RWPE1 (cell line): ENCODE results near the gene LYPD4.

Experiments
- CTCF ChIA-PET: fragments of 350-600 bp; sonication (Branson Sonifier 250); formaldehyde crosslinking; extraction: SDS; loops from one replicate; lab custom pipeline; 2021; lab: Yijun Ruan, JAX
- POLR2A ChIA-PET: fragments of 400-600 bp; formaldehyde crosslinking; extraction: SDS; loops from one replicate; lab custom pipeline; 2020; ENCODE audit warnings: antibody characterized with exemption; ENCODE audit not compliant: low non-redundant PET; lab: Yijun Ruan, JAX
- DNase-seq: peaks from one replicate; pipeline ENCODE4 v3.0.0; 2012; ENCODE audit warnings: low spot score
- H3K27ac ChIP-seq: fragments of 450-650 bp; 2 replicates; pipeline ENCODE4 v1.5.1; 2017
- CTCF ChIP-seq: fragments of 450-650 bp; conservative IDR thresholded peaks from 2 replicates; pipeline ENCODE4 v1.5.1; 2017; ENCODE audit warnings: low read depth, mild to moderate bottlenecking

Gene LYPD4

GRCh38 chr19:41868989-41869300 lies 24.5 kb upstream of the LYPD4 start:
- CTCF ChIA-PET, result no interaction called here
- no peak for TF ChIP-seq CTCF
- POLR2A ChIA-PET, result no interaction called here
- H3K27ac ChIP-seq, result peak overlapping the region; percentile 64
- DNase-seq, result no peak

DNA sequence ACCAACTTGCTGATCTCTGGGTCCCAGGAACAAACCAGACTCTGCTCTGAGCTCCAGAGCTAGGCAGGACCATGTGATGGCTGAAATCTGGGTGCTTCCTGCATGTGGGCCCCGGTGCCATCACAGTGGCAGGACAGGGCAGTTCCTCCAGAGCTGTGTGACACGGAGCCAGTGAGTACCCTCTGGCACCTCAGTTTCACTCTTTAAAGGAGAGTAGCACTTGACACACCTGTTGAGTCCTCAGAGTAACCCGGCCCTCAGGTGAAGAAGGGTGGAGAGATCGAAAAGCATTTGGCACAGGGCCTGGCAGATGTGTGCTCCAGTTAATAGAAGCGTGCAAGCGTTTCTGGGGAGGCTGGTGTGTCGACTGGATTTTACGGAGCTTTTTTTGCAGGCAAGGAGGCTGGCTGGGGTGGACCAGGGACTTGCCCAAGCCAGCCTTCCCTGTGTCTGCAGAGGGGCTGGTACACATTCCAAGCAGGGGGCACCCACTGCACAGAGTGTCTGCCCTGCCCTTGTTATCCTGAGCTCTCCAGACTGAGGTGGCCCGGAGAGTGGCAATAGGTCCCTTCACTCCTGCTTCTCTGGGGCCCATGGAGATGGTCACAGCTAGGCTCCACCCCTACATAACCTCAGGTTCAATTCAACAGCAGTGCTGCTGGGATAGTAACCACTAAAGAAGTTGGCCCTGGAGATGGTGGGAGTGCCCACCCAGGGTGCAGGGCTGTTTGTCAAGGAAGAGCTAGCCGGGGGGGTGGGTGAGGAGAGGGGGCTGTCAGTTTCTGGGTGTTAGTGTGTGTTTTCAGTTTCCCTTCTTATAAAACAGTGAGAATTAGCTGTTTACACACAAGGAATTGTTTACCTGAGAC lies 23.9 kb upstream of the LYPD4 start:
- ChIA-PET POLR2A (no interaction called here), CTCF (interaction anchor here (0.6 to 0.7 kb wide), 2 partner anchors 8 to 89 kb away, joined by 3 to 4 read pairs; partner anchors contain the start of gene RPS19)
- TF ChIP-seq CTCF, result no peak
- H3K27ac ChIP-seq, result peak overlapping the region; percentile 64
- no peak for DNase-seq

DNA sequence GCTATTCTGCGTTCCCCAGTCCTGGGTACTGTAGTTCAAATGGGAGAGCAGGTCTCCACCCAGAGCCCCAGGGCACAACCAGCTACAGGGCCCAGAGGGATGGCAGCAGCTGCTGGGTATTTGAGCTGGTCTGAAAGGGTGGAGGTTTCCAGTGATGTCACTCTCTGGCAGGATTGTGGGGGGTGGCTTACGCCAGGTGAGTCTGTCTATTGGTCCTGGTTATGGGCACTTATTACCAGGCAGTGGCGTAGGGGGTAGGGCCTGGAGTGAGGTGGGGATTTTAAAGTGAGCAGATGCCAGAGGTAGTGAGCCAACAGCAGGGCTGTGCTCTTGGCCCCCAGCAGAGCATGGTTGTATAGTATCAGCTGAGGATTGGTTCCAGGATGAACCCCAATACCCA lies 21.8 kb upstream of the LYPD4 start:
- POLR2A ChIA-PET, result no interaction called here
- no peak for TF ChIP-seq CTCF
- H3K27ac ChIP-seq, result peak overlapping the region; percentile 64
- DNase-seq, result no peak
- CTCF ChIA-PET, result interaction anchor here (0.6 to 0.7 kb wide), 2 partner anchors 9 to 1057 kb away, joined by 4 read pairs; no protein-coding TSS in a partner anchor

DNA sequence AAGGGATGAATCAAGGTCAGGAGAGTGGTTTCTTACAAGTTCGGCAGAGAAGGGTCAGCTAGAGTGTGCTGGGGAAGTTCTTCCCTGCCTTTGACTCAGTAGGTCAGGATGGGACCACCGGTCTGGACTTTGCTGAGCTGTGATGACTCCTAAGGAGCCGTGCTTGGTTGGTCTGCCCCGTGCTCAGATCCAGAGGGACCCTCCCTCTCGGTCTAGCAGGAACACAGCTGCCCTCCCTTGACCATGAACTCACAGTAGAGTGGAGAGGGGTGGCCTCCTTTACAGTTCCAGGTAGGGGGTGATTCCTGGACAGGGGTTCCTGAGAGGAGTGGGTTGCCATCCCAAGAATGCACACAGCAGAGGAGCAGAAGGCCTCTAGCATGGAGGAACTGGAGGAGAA lies 19.9 kb upstream of the LYPD4 start:
- ChIA-PET POLR2A (interaction anchor here (0.8 kb wide), 1 partner anchor 20 kb away, joined by 4 read pairs; no protein-coding TSS in a partner anchor), CTCF (interaction anchor here (1.8 kb wide), 1 partner anchor 9 kb away, joined by 7 read pairs; no protein-coding TSS in a partner anchor)
- TF ChIP-seq CTCF, result no peak
- no peak for DNase-seq
- peak overlapping the region; percentile 64 for H3K27ac ChIP-seq

GRCh38 chr19:41863209-41863931 lies 18.9 kb upstream of the LYPD4 start:
- peak overlapping the region; percentile 64 for H3K27ac ChIP-seq
- no peak for DNase-seq
- TF ChIP-seq CTCF, result no peak
- POLR2A ChIA-PET, result interaction anchor here (0.5 kb wide), 1 partner anchor 20 kb away, joined by 3 read pairs; no protein-coding TSS in a partner anchor
- CTCF ChIA-PET, result interaction anchor here (1.1 to 1.8 kb wide), 2 partner anchors 10 to 27 kb away, joined by 3 to 7 read pairs; no protein-coding TSS in a partner anchor

DNA sequence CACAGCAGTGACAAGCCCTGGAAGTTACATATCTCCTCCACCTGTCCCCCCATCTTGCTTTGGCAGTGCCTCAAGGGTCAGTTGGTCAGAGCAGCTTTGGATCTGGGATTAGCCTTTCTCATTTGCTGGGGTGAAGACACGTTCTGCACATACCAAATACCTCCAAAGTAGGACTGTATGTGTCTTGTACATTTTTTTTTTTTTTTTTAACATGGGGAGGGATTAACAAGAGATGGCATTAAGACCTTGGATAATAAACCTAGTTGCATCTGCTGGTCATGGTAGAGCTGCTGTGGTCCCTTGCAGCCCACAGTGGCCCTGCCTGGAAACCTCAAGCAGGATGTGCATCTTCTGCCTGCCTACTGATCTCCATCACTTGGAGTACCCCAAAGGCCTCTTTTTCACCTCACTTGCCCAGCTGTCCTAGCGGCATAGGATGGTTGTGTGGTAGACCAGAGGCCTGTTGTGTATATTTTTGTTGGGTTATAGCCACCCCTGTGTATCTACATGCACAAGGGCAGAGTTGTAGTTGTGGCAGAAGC lies 18.0 kb upstream of the LYPD4 start:
- POLR2A ChIA-PET, result no interaction called here
- peak overlapping the region; percentile 64 for H3K27ac ChIP-seq
- CTCF ChIA-PET, result interaction anchor here (1.1 to 1.8 kb wide), 2 partner anchors 11 to 27 kb away, joined by 3 to 7 read pairs; no protein-coding TSS in a partner anchor
- no peak for DNase-seq
- no peak for TF ChIP-seq CTCF
